GM21390 (cell line): ENCODE data around the gene ANXA5.

Experiments
- ATAC-seq: cut with Tn5 transposase; IDR thresholded peaks from one replicate; pipeline ENCODE4 v1.9.1; 2021; ENCODE audit not compliant: unreplicated experiment

Gene ANXA5

DNA sequence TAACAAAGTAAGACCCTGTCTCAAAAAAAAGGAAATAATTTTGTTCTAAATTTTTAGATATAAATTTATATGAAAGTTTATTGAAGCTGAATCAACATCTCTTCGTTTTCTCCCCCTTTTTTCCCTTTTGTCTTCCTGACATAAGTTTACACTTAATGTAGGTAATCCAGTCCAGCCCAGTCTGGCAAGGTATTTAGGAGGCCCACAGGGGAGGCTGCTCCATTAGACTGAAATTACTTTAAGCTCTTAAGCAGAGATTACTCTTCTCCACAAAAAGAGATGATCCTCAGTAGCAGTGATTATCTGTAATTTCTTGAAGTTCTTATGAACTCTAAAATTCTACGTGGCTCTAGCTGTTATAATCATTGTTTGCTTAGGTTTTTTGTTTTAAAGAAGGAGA lies 46.0 kb downstream of the ANXA5 start:
- no peak for ATAC-seq

- no peak for ATAC-seq
These were observed 48.3 kb downstream of the ANXA5 start for GRCh38 chr4:121648516-121648915.

DNA sequence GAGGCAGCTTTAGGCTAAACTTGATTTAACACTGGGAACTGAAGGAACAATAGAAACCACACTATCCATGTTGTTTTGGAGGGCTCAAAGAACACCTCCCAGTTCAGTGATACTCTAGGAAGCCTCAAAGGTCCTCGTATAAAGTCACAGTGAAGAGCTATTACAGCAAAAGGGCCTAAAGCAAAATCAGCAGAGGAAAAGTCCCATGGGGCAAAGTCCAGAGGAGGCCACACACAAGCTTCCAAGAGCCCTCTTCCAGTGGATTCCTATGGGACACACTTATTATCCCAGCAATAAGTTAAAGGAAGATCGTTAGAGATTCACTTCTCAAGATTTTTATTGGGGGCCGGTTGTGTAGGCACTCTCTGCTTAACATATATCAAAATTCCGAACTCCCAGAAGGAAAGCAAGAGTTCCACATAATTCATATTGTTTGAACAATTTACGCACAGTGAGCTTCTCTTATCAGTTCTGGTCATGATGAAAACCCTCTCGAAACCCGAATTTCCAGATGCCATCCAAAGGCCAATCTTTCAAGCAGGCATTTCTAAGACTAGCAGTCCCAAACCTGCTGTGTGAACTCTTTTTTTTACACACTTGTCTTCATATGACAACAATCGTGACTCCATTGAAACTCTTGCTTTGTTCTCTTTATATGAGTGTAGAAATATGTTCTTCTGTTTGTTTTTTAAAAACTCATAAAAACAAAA lies 53.7 kb downstream of the ANXA5 start:
- ATAC-seq: no peak

GRCh38 chr4:121642292-121642691 lies 54.5 kb downstream of the ANXA5 start:
- no peak for ATAC-seq

DNA sequence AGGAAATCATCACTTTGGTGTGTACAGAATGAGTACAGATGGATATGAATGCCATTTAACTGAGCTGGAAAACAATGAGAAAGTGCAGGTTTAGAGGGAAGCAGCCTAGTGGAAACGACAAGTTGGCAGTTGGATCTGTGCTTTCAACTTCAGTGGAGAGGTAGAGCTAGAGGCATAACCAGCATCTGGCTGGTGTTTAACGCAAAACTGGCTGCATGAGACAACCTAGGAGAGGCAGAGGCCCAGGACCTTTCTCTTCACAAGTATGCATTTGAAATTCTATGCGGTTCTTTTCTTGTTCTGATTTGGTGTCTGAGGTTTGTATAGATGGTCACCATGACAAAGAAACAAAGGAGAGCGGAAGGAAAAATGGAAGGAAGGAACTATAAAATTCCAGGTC lies 63.1 kb downstream of the ANXA5 start:
- ATAC-seq: no peak

DNA sequence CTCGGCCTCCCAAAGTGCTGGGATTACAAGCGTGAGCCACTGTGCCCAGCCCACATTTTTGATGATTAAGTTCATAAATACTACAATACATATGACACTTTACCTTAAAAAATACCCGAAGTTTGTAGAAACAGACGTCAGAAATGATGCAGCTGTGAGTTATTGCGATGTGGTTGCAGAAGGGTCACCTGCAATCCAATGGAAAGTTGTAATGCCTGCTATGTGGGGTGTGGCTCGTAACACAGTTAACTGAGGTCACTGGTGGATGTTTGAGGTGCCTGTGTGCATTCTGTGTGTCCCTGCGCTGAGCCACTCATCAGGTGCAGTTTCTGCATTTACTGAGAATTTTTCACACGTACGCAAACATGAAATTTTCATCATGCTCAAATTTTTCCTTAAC lies 64.1 kb downstream of the ANXA5 start:
- ATAC-seq: no peak
